Measurements from ENCODE around the gene TNFRSF1A.

TNFRSF1A gene

GRCh38 chr12:6364044-6364374, 22.1 kb upstream of the TNFRSF1A start:
- Histone ChIP-seq H2BK120ac (ENCODE audit: low read depth, low read length) (no peak overlapping the region), H4K8ac (ENCODE audit: low read depth, low read length) (no peak overlapping the region), H3K9me3 (replicated peaks in 1 of 2; ENCODE audit: control insufficient read depth in 2 of 2, insufficient read depth in 1 of 2, low read depth in 1 of 2, low read length in 2 of 2) (no peaks in the 10 kb centered on the region), H2BK15ac (ENCODE audit: low read length) (peak overlapping the region; percentile 99), H3K4me2 (ENCODE audit: insufficient read depth, low read length, poor library complexity, severe bottlenecking) (peak overlapping the region; percentile 91), H3K23ac (ENCODE audit: low read depth, low read length, poor library complexity) (no peak overlapping the region), H3K79me1 (ENCODE audit: low read depth, low read length) (no peaks in the 10 kb centered on the region), H3K14ac (ENCODE audit: low read length) (no peak overlapping the region), H3K4ac (ENCODE audit: low read length) (no peak overlapping the region), H2BK5ac (ENCODE audit: low read length) (no peak overlapping the region), H4K91ac (ENCODE audit: low read depth, low read length, poor library complexity) (no peak overlapping the region), H3K18ac (ENCODE audit: low read length) (peak overlapping the region; percentile 100), H3K4me3 (ENCODE audit: low read length in 2 of 2) (peak overlapping the region in 1 of 2 donors; percentile 14), H2AFZ (ENCODE audit: low read length) (no peak overlapping the region), H3K27ac (replicated peaks; ENCODE audit: low read length) (no peak overlapping the region), H3K4me1 (ENCODE audit: control insufficient read depth in 2 of 2, insufficient read depth in 1 of 2, low read depth in 1 of 2, low read length in 2 of 2) (peaks cover 0 to 3% of the 10 kb centered on the region in 2 donors), H2AK5ac (ENCODE audit: low read depth, low read length) (no peak overlapping the region), H3K9ac (ENCODE audit: low read depth, low read length, poor library complexity) (no peak overlapping the region), H3K27me3 (ENCODE audit: control insufficient read depth in 3 of 3, insufficient read depth in 3 of 3, low read depth in 1 of 3, low read length in 3 of 3) (no peaks in the 10 kb centered on the region), H3K36me3 (replicated peaks in 1 of 2; ENCODE audit: control insufficient read depth in 2 of 2, insufficient read depth in 2 of 2, low read length in 2 of 2) (no peaks in the 10 kb centered on the region), H2BK12ac (ENCODE audit: low read length) (no peak overlapping the region)
- DNase-seq (ENCODE audit: low spot score), result no peak
- no CpG with 5 or more reads among the region's 15 CpGs for WGBS, 2 donors (ENCODE audit: extremely low coverage in 2 of 2, insufficient read length in 2 of 2, insufficient replicate concordance in 1 of 2)

DNA sequence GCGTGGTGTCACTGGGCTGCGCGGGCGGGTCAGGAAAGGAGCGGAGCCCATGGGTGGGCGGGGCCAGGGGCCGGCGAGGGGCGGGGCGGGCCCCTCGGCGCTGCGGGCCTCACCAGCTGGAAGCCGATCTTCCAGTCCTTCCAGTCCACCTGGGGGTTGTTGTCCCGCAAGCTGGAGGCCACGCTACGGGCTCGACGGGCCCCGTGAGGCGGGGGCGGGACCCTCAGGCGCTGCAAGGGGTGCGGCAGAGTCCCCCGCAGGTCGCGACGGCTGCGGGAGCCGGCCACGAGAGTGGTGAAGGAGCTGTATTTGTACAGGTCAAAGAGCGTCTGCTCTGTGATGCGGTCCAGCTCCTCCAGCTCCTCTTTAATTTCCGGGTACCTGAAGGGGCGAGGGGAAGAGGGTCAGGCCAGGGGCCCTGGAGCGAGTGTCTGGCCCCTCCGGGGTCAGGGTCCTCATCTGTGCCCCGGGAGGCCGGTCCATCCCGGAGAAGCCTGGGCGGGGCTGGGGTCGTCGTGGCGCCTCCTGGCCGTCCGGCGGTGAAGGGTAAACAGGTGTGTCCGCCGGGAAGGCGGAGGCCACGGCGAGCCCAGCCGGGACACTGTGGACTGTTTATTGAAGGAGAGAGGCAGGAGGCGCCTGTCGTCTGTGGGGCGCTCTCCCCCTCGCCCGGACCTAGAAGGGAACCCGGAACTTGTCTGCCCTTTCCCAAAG, 21.6 kb upstream of the TNFRSF1A start:
- no peak overlapping the region for H3K14ac ChIP-seq (ENCODE audit: low read length)
- no peak overlapping the region for H2BK5ac ChIP-seq (ENCODE audit: low read length)
- H3K9me3 ChIP-seq (replicated peaks in 1 of 2; ENCODE audit: control insufficient read depth in 2 of 2, insufficient read depth in 1 of 2, low read depth in 1 of 2, low read length in 2 of 2), result no peaks in the 10 kb centered on the region
- H3K4ac ChIP-seq (ENCODE audit: low read length), result no peak overlapping the region
- H3K23ac ChIP-seq (ENCODE audit: low read depth, low read length, poor library complexity), result peak overlapping the region; percentile 89
- H3K27ac ChIP-seq (replicated peaks; ENCODE audit: low read length), result no peak overlapping the region
- H3K27me3 ChIP-seq (ENCODE audit: control insufficient read depth in 3 of 3, insufficient read depth in 3 of 3, low read depth in 1 of 3, low read length in 3 of 3), result no peaks in the 10 kb centered on the region
- peak overlapping the region in 1 of 2 donors; percentile 70 for H3K4me3 ChIP-seq (ENCODE audit: low read length in 2 of 2)
- peak overlapping the region; percentile 100 for H3K18ac ChIP-seq (ENCODE audit: low read length)
- no peak overlapping the region for H2BK12ac ChIP-seq (ENCODE audit: low read length)
- no peak overlapping the region for H4K8ac ChIP-seq (ENCODE audit: low read depth, low read length)
- no peak overlapping the region for H2BK120ac ChIP-seq (ENCODE audit: low read depth, low read length)
- H2AK5ac ChIP-seq (ENCODE audit: low read depth, low read length), result peak overlapping the region; percentile 63
- WGBS, 2 donors (ENCODE audit: extremely low coverage in 2 of 2, insufficient read length in 2 of 2, insufficient replicate concordance in 1 of 2), result no CpG with 5 or more reads among the region's 59 CpGs
- H3K9ac ChIP-seq (ENCODE audit: low read depth, low read length, poor library complexity), result peak overlapping the region; percentile 70
- peak overlapping the region; percentile 91 for H3K4me2 ChIP-seq (ENCODE audit: insufficient read depth, low read length, poor library complexity, severe bottlenecking)
- no peaks in the 10 kb centered on the region for H3K79me1 ChIP-seq (ENCODE audit: low read depth, low read length)
- DNase-seq (ENCODE audit: low spot score), result no peak
- no peak overlapping the region for H4K91ac ChIP-seq (ENCODE audit: low read depth, low read length, poor library complexity)
- H3K36me3 ChIP-seq (replicated peaks in 1 of 2; ENCODE audit: control insufficient read depth in 2 of 2, insufficient read depth in 2 of 2, low read length in 2 of 2), result no peaks in the 10 kb centered on the region
- H2AFZ ChIP-seq (ENCODE audit: low read length), result peak overlapping the region; percentile 72
- H3K4me1 ChIP-seq (ENCODE audit: control insufficient read depth in 2 of 2, insufficient read depth in 1 of 2, low read depth in 1 of 2, low read length in 2 of 2), result peaks cover 0 to 3% of the 10 kb centered on the region in 2 donors
- peak overlapping the region; percentile 99 for H2BK15ac ChIP-seq (ENCODE audit: low read length)

DNA sequence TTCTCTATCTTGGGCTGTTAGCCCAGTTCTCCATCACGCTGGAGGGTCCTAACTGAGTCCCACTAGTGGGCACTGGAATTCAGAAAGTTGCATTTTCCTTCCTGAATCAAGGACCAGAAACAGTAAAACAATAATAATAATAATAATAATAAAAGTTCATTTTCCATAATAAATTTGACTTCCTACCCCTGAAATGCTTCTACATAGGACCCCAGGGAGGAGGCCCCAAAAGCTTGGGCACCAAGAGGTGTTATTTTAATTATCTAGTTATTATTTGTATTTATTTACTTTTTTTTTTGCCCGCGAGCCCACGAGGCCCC, 21.1 kb upstream of the TNFRSF1A start:
- H3K18ac ChIP-seq (ENCODE audit: low read length), result no peak overlapping the region
- H3K36me3 ChIP-seq (replicated peaks in 1 of 2; ENCODE audit: control insufficient read depth in 2 of 2, insufficient read depth in 2 of 2, low read length in 2 of 2), result no peaks in the 10 kb centered on the region
- no peaks in the 10 kb centered on the region for H3K9me3 ChIP-seq (replicated peaks in 1 of 2; ENCODE audit: control insufficient read depth in 2 of 2, insufficient read depth in 1 of 2, low read depth in 1 of 2, low read length in 2 of 2)
- H2AFZ ChIP-seq (ENCODE audit: low read length), result peak overlapping the region; percentile 72
- no peak overlapping the region for H2BK15ac ChIP-seq (ENCODE audit: low read length)
- H3K4me1 ChIP-seq (ENCODE audit: control insufficient read depth in 2 of 2, insufficient read depth in 1 of 2, low read depth in 1 of 2, low read length in 2 of 2), result peaks cover 0 to 3% of the 10 kb centered on the region in 2 donors
- H2BK120ac ChIP-seq (ENCODE audit: low read depth, low read length), result no peak overlapping the region
- no peak overlapping the region for H3K4ac ChIP-seq (ENCODE audit: low read length)
- no peak overlapping the region for H3K4me2 ChIP-seq (ENCODE audit: insufficient read depth, low read length, poor library complexity, severe bottlenecking)
- DNase-seq (ENCODE audit: low spot score), result no peak
- no peak overlapping the region for H4K8ac ChIP-seq (ENCODE audit: low read depth, low read length)
- H2AK5ac ChIP-seq (ENCODE audit: low read depth, low read length), result no peak overlapping the region
- no peak overlapping the region for H4K91ac ChIP-seq (ENCODE audit: low read depth, low read length, poor library complexity)
- no CpG with 5 or more reads among the region's 4 CpGs for WGBS, 2 donors (ENCODE audit: extremely low coverage in 2 of 2, insufficient read length in 2 of 2, insufficient replicate concordance in 1 of 2)
- no peaks in the 10 kb centered on the region for H3K27me3 ChIP-seq (ENCODE audit: control insufficient read depth in 3 of 3, insufficient read depth in 3 of 3, low read depth in 1 of 3, low read length in 3 of 3)
- no peak overlapping the region for H2BK5ac ChIP-seq (ENCODE audit: low read length)
- H3K27ac ChIP-seq (replicated peaks; ENCODE audit: low read length), result no peak overlapping the region
- no peaks in the 10 kb centered on the region for H3K79me1 ChIP-seq (ENCODE audit: low read depth, low read length)
- H3K14ac ChIP-seq (ENCODE audit: low read length), result no peak overlapping the region
- H3K23ac ChIP-seq (ENCODE audit: low read depth, low read length, poor library complexity), result no peak overlapping the region
- no peak overlapping the region for H2BK12ac ChIP-seq (ENCODE audit: low read length)
- H3K4me3 ChIP-seq (ENCODE audit: low read length in 2 of 2), result no peak overlapping the region
- H3K9ac ChIP-seq (ENCODE audit: low read depth, low read length, poor library complexity), result no peak overlapping the region

- no peak overlapping the region for H3K4ac ChIP-seq (ENCODE audit: low read length)
- H2AFZ ChIP-seq (ENCODE audit: low read length), result no peak overlapping the region
- peak overlapping the region; percentile 60 for H2BK12ac ChIP-seq (ENCODE audit: low read length)
- no peak overlapping the region for H3K4me3 ChIP-seq (ENCODE audit: low read length in 2 of 2)
- H3K36me3 ChIP-seq (replicated peaks in 1 of 2; ENCODE audit: control insufficient read depth in 2 of 2, insufficient read depth in 2 of 2, low read length in 2 of 2), result no peaks in the 10 kb centered on the region
- no peak overlapping the region for H4K8ac ChIP-seq (ENCODE audit: low read depth, low read length)
- peak overlapping the region; percentile 73 for H2AK5ac ChIP-seq (ENCODE audit: low read depth, low read length)
- no peak overlapping the region for H2BK5ac ChIP-seq (ENCODE audit: low read length)
- no peak overlapping the region for H3K9ac ChIP-seq (ENCODE audit: low read depth, low read length, poor library complexity)
- H3K27ac ChIP-seq (replicated peaks; ENCODE audit: low read length), result no peak overlapping the region
- no peak overlapping the region for H3K14ac ChIP-seq (ENCODE audit: low read length)
- no peak overlapping the region for H2BK15ac ChIP-seq (ENCODE audit: low read length)
- no peaks in the 10 kb centered on the region for H3K27me3 ChIP-seq (ENCODE audit: control insufficient read depth in 3 of 3, insufficient read depth in 3 of 3, low read depth in 1 of 3, low read length in 3 of 3)
- no CpG with 5 or more reads among the region's 3 CpGs for WGBS, 2 donors (ENCODE audit: extremely low coverage in 2 of 2, insufficient read length in 2 of 2, insufficient replicate concordance in 1 of 2)
- H3K4me1 ChIP-seq (ENCODE audit: control insufficient read depth in 2 of 2, insufficient read depth in 1 of 2, low read depth in 1 of 2, low read length in 2 of 2), result peaks cover 0 to 3% of the 10 kb centered on the region in 2 donors
- no peak overlapping the region for H2BK120ac ChIP-seq (ENCODE audit: low read depth, low read length)
- no peak overlapping the region for H3K4me2 ChIP-seq (ENCODE audit: insufficient read depth, low read length, poor library complexity, severe bottlenecking)
- no peak for DNase-seq (ENCODE audit: low spot score)
- no peaks in the 10 kb centered on the region for H3K79me1 ChIP-seq (ENCODE audit: low read depth, low read length)
- H3K18ac ChIP-seq (ENCODE audit: low read length), result no peak overlapping the region
- H3K23ac ChIP-seq (ENCODE audit: low read depth, low read length, poor library complexity), result peak overlapping the region; percentile 25
- H4K91ac ChIP-seq (ENCODE audit: low read depth, low read length, poor library complexity), result no peak overlapping the region
- no peaks in the 10 kb centered on the region for H3K9me3 ChIP-seq (replicated peaks in 1 of 2; ENCODE audit: control insufficient read depth in 2 of 2, insufficient read depth in 1 of 2, low read depth in 1 of 2, low read length in 2 of 2)
Measured at GRCh38 chr12:6362403-6362802, 20.5 kb upstream of the TNFRSF1A start.
